IMR-90 (cell line): ENCODE data around the gene POU2F1. TPM values are rescaled to one million over a fixed set of nuclear protein-coding genes. Genes with fewer than 3 reads are reported as not detected.
A peak's percentile ranks its signal among the peaks of the same experiment; 100 is the strongest.

Experiments
- ATAC-seq: fragments of 200-7000 bp; cut with Tn5 transposase; 2 replicates; pipeline ENCODE4 v1.9.1; 2020; ENCODE audit warnings: low read depth, mild to moderate bottlenecking, moderate library complexity
- BruUV-seq: library from RNA; stranded (reverse); fragments of 400-500 nt; replicated peaks from 2 replicates; lab custom pipeline; 2021; lab: Mats Ljungman, UMichigan
- CTCF ChIA-PET: fragments of 300-600 bp; formaldehyde crosslinking; extraction: SDS; loops from one replicate; lab custom pipeline; 2021; ENCODE audit warnings: antibody characterized with exemption; lab: Yijun Ruan, JAX
- POLR2A ChIA-PET: fragments of 300-600 bp; sonication (Branson Sonifier 250); formaldehyde crosslinking; loops from one replicate; lab custom pipeline; 2022; ENCODE audit warnings: antibody characterized with exemption; ENCODE audit not compliant: unreplicated experiment; lab: Charles Lee
- DNase-seq: peaks from one replicate; pipeline ENCODE4 v3.0.0; 2013
- H2AFZ ChIP-seq: replicated peaks from 2 replicates; pipeline ENCODE3; 2013; ENCODE audit warnings: low read length, mild to moderate bottlenecking; ENCODE audit not compliant: poor library complexity
- H2AK5ac ChIP-seq: 2 replicates; pipeline ENCODE4 v1.6.1; 2013; ENCODE audit warnings: low read depth, low read length, inconsistent platforms
- H2AK9ac ChIP-seq: replicated peaks from 2 replicates; pipeline ENCODE3; 2013; ENCODE audit warnings: mild to moderate bottlenecking, low read depth, low read length, moderate library complexity; ENCODE audit not compliant: poor library complexity
- H2BK120ac ChIP-seq: 2 replicates; pipeline ENCODE4 v1.6.1; 2013; ENCODE audit warnings: low read depth, low read length, inconsistent platforms
- H2BK15ac ChIP-seq: 3 replicates; pipeline ENCODE4 v1.6.1; 2013; ENCODE audit warnings: low read depth, low read length, inconsistent platforms
- H2BK20ac ChIP-seq: 2 replicates; pipeline ENCODE4 v1.6.1; 2013; ENCODE audit warnings: low read depth, mild to moderate bottlenecking, inconsistent platforms, low read length, moderate library complexity
- H2BK5ac ChIP-seq: 2 replicates; pipeline ENCODE4 v1.6.1; 2013; ENCODE audit warnings: mild to moderate bottlenecking, low read depth, low read length, inconsistent platforms; ENCODE audit not compliant: poor library complexity, severe bottlenecking
- H3K14ac ChIP-seq: replicated peaks from 2 replicates; pipeline ENCODE4 v1.6.1; 2013; ENCODE audit warnings: low read depth, low read length, inconsistent platforms
- H3K18ac ChIP-seq: 2 replicates; pipeline ENCODE4 v1.6.1; 2013; ENCODE audit warnings: low read depth, low read length, control low read depth
- H3K23ac ChIP-seq: 2 replicates; pipeline ENCODE4 v1.6.1; 2013; ENCODE audit warnings: low read depth, low read length, inconsistent platforms
- H3K27ac ChIP-seq: 2 replicates; pipeline ENCODE4 v1.5.1; 2013; ENCODE audit warnings: mild to moderate bottlenecking, control low read depth, low read length; ENCODE audit not compliant: insufficient read depth
- H3K27me3 ChIP-seq: 2 replicates; pipeline ENCODE4 v1.6.1; 2013; ENCODE audit warnings: low read length; ENCODE audit not compliant: control insufficient read depth, insufficient read depth
- H3K36me3 ChIP-seq: 2 replicates; pipeline ENCODE4 v1.6.1; 2013; ENCODE audit warnings: low read length, mixed read lengths; ENCODE audit not compliant: control insufficient read depth, insufficient read depth
- H3K4ac ChIP-seq: 2 replicates; pipeline ENCODE4 v1.6.1; 2013; ENCODE audit warnings: low read depth, low read length, inconsistent platforms
- H3K4me1 ChIP-seq: 2 replicates; pipeline ENCODE4 v1.6.1; 2013; ENCODE audit warnings: low read length, mixed read lengths; ENCODE audit not compliant: control insufficient read depth, insufficient read depth
- H3K4me2 ChIP-seq: 2 replicates; pipeline ENCODE4 v1.6.1; 2013; ENCODE audit warnings: low read depth, mild to moderate bottlenecking, control low read depth, low read length, moderate library complexity
- H3K4me3 ChIP-seq: 2 replicates; pipeline ENCODE4 v1.5.1; 2013; ENCODE audit warnings: low read depth, mild to moderate bottlenecking, control low read depth, low read length, moderate library complexity; ENCODE audit not compliant: insufficient read depth
- H3K56ac ChIP-seq: 2 replicates; pipeline ENCODE4 v1.6.1; 2013; ENCODE audit warnings: low read length, inconsistent platforms; ENCODE audit not compliant: insufficient read depth; ENCODE audit errors: extremely low read depth
- H3K79me1 ChIP-seq, 2 experiments: 2 replicates each; pipeline ENCODE4 v1.6.1; 2013; ENCODE audit warnings: low read length in 2 of 2, inconsistent platforms in 1 of 2, low read depth in 1 of 2
- H3K9ac ChIP-seq: 2 replicates; pipeline ENCODE4 v1.6.1; 2013; ENCODE audit warnings: low read depth, low read length, control low read depth
- H3K9me1 ChIP-seq: 2 replicates; pipeline ENCODE4 v1.6.1; 2013; ENCODE audit warnings: low read length, inconsistent platforms; ENCODE audit not compliant: insufficient read depth
- H3K9me3 ChIP-seq: 2 replicates; pipeline ENCODE4 v1.6.1; 2013; ENCODE audit warnings: low read length; ENCODE audit not compliant: control insufficient read depth, insufficient read depth
- H4K20me1 ChIP-seq: 2 replicates; pipeline ENCODE4 v1.6.1; 2013; ENCODE audit warnings: low read length, inconsistent platforms; ENCODE audit not compliant: insufficient read depth
- H4K5ac ChIP-seq: 2 replicates; pipeline ENCODE4 v1.6.1; 2013; ENCODE audit warnings: mild to moderate bottlenecking, low read depth, low read length, control low read depth
- H4K8ac ChIP-seq, 2 experiments: 2 replicates each; pipeline ENCODE4 v1.6.1; 2013; ENCODE audit warnings: low read depth in 2 of 2, low read length in 2 of 2, control low read depth in 1 of 2, inconsistent platforms in 1 of 2
- H4K91ac ChIP-seq: 2 replicates; pipeline ENCODE4 v1.6.1; 2013; ENCODE audit warnings: low read depth, low read length, inconsistent platforms; ENCODE audit not compliant: insufficient read depth
- BHLHE40 ChIP-seq: fragments of 150-350 bp; IDR thresholded peaks from 2 replicates; pipeline ENCODE4 v1.6.1; 2016; ENCODE audit warnings: mild to moderate bottlenecking, low read depth, low read length
- CEBPB ChIP-seq: IDR thresholded peaks from 2 replicates; pipeline ENCODE4 v1.6.1; 2012; ENCODE audit warnings: low read depth, low read length, improper control_type of control experiment
- CHD1 ChIP-seq: IDR thresholded peaks from 2 replicates; pipeline ENCODE4 v1.6.1; 2012; ENCODE audit warnings: low read depth, low read length, improper control_type of control experiment
- ELK1 ChIP-seq: fragments of 150-350 bp; IDR thresholded peaks from 2 replicates; pipeline ENCODE4 v1.6.1; 2016; ENCODE audit warnings: low read depth, mild to moderate bottlenecking, low read length, moderate library complexity, borderline replicate concordance
- MAFK ChIP-seq: IDR thresholded peaks from 2 replicates; pipeline ENCODE4 v1.6.1; 2012; ENCODE audit warnings: low read depth, low read length, improper control_type of control experiment
- MXI1 ChIP-seq: IDR thresholded peaks from 2 replicates; pipeline ENCODE4 v1.6.1; 2012; ENCODE audit warnings: low read depth, mild to moderate bottlenecking, low read length, moderate library complexity, borderline replicate concordance
- NFE2L2 ChIP-seq: fragments of 150-350 bp; IDR thresholded peaks from 2 replicates; pipeline ENCODE4 v1.6.1; 2016; ENCODE audit warnings: low read depth, mild to moderate bottlenecking, low read length
- POLR2A ChIP-seq: IDR thresholded peaks from 2 replicates; pipeline ENCODE4 v1.6.1; 2012; ENCODE audit warnings: mild to moderate bottlenecking, low read depth, low read length
- RAD21 ChIP-seq: IDR thresholded peaks from 2 replicates; pipeline ENCODE4 v1.6.1; 2012; ENCODE audit warnings: low read length, improper control_type of control experiment
- RCOR1 ChIP-seq: IDR thresholded peaks from 2 replicates; pipeline ENCODE4 v1.6.1; 2012; ENCODE audit warnings: mild to moderate bottlenecking, low read length, improper control_type of control experiment; ENCODE audit not compliant: insufficient replicate concordance
- RFX5 ChIP-seq: IDR thresholded peaks from 2 replicates; pipeline ENCODE4 v1.8.0; 2012; ENCODE audit warnings: low read depth, mild to moderate bottlenecking, low read length, moderate library complexity
- USF2 ChIP-seq: fragments of 150-350 bp; IDR thresholded peaks from 2 replicates; pipeline ENCODE4 v1.6.1; 2017; ENCODE audit warnings: mild to moderate bottlenecking, antibody characterized with exemption, low read length, low read depth
- WGBS, 2 experiments: methylation state at CpG; one replicate each; pipeline versions ENCODE4 v1.1.5 to v1.1.7; 2013; ENCODE audit warnings: missing lambda C conversion rate in 2 of 2; ENCODE audit not compliant: insufficient read length in 1 of 2; ENCODE audit errors: extremely low coverage in 2 of 2; 5-methylcytosine and 5-hydroxymethylcytosine counted together
- dilution Hi-C: fragments of 300-500 bp; cut with HindIII; formaldehyde crosslinking; loops from one replicate; pipeline ENCODE4 v1.14.3; 2018; ENCODE audit warnings: low sequenced_read_pairs; ENCODE audit not compliant: unreplicated experiment
- in situ Hi-C: fragments of 300-500 bp; cut with MboI; formaldehyde crosslinking; loops from 3 replicates; pipeline ENCODE4 v1.14.3; 2019; ENCODE audit warnings: low sequenced_read_pairs, inconsistent platforms, mixed read lengths
- intact Hi-C: fragments of 100-400 bp; cut with micrococcal nuclease; formaldehyde crosslinking; loops from 2 replicates; pipeline ENCODE4 v1.10.0; 2022
- polyA plus RNA-seq, 3 experiments: library from polyadenylated mRNA; depleted of rRNA; stranded (reverse); fragments of >200 nt; gene quantifications; 2 replicates each; pipeline ENCODE4 v1.2.3, GENCODE V29; 2012; ENCODE audit warnings: low replicate concordance in 1 of 3
- total RNA-seq: library from RNA; depleted of rRNA; stranded (reverse); fragments of >200 nt; gene quantifications from 2 replicates; pipeline ENCODE4 v1.2.3, GENCODE V29; 2012

Gene POU2F1
- total and polyA plus RNA-seq, 2 of the 4 experiments (the other 2 are of a cell fraction) = 1.2 to 3.4 TPM

GRCh38 chr1:167344112-167344511, 123.4 kb downstream of the POU2F1 start:
- dilution Hi-C loops = no loop called here

More at GRCh38 chr1:167344112-167344511, 123.4 kb downstream of the POU2F1 start:
- no peak overlapping the region for H4K5ac ChIP-seq
- H3K27me3 ChIP-seq = no peaks in the 10 kb centered on the region
- H3K9me3 ChIP-seq = no peaks in the 10 kb centered on the region
- H3K23ac ChIP-seq = no peak overlapping the region
- intact Hi-C loops (loop anchor here (5.0 kb wide), 1 partner anchor 52 kb away; no protein-coding TSS in a partner anchor), in situ Hi-C loops (no loop called here)
- H2BK15ac ChIP-seq = no peak overlapping the region
- no peak overlapping the region for H2AK9ac ChIP-seq
- H3K9ac ChIP-seq = no peak overlapping the region
- H2BK20ac ChIP-seq = no peak overlapping the region
- peaks cover 3% of the 10 kb centered on the region; the same call in 1 of the 2 replicates for H3K4me1 ChIP-seq
- ChIA-PET CTCF (interaction anchor here (0.6 kb wide), 1 partner anchor 12 kb away, joined by 4 read pairs; no protein-coding TSS in a partner anchor), POLR2A (no interaction called here)
- peak; percentile 76 for DNase-seq
- ATAC-seq = peak; percentile 71; the same call in 1 of the 2 replicates
- no peak overlapping the region for H3K56ac ChIP-seq
- no peak overlapping the region for H3K27ac ChIP-seq
- no CpG with 5 or more reads among the region's 1 CpG for WGBS, 2 experiments
- H3K4me2 ChIP-seq = no peak overlapping the region
- no peak overlapping the region for H2BK120ac ChIP-seq
- no peak overlapping the region for H3K4me3 ChIP-seq
- H2AFZ ChIP-seq = no peak overlapping the region
- no peak overlapping the region for H4K8ac ChIP-seq
- no peak overlapping the region for H2AK5ac ChIP-seq
- no peak overlapping the region for H2BK5ac ChIP-seq
- peaks cover 0 to 6% of the 10 kb centered on the region in 2 experiments; a peak in 1 of 4 replicates for H3K79me1 ChIP-seq
- no TSS peak for BruUV-seq
- no peaks in the 10 kb centered on the region for H4K20me1 ChIP-seq
- H3K4ac ChIP-seq = no peak overlapping the region
- H3K9me1 ChIP-seq = 0 out of 2 replicates have a peak, but pooled peaks cover 2% of the 10 kb centered on the region
- no peak overlapping the region for H3K14ac ChIP-seq
- no peak for TF ChIP-seq POLR2A
- no peak for TF ChIP-seq RAD21
- no peak for TF ChIP-seq RCOR1
- no peak for TF ChIP-seq ELK1
- no peak for TF ChIP-seq CHD1
- no peak for TF ChIP-seq BHLHE40
- TF ChIP-seq USF2 = no peak
- TF ChIP-seq CEBPB = no peak
- TF ChIP-seq MXI1 = no peak
- no peak for TF ChIP-seq NFE2L2
- no peak for TF ChIP-seq MAFK
- no peak for TF ChIP-seq RFX5
- H3K36me3 ChIP-seq = no peaks in the 10 kb centered on the region
- H3K18ac ChIP-seq = no peak overlapping the region
- no peak overlapping the region for H4K91ac ChIP-seq
